SK-N-SH (cell line): ENCODE results near the gene AKR7A2. TPM values are rescaled to one million over a fixed set of nuclear protein-coding genes. Genes with fewer than 3 reads are reported as not detected.

Experiments used
- CTCF ChIA-PET: fragments of 300-600, 350-600 bp; formaldehyde crosslinking; extraction: SDS; loops from one replicate; lab custom pipeline; 2021; lab: Yijun Ruan, JAX
- POLR2A ChIA-PET: fragments of 350-600 bp; sonication (Branson Sonifier 250); formaldehyde crosslinking; extraction: SDS; loops from one replicate; lab custom pipeline; 2020; ENCODE audit warnings: antibody characterized with exemption, inconsistent platforms; lab: Yijun Ruan, JAX
- DNase-seq: peaks from one replicate; pipeline ENCODE4 v3.0.0; 2012
- H2AFZ ChIP-seq: fragments of 200-600 bp; sonication (generic); 2 replicates; pipeline ENCODE4 v1.8.1; 2016; ENCODE audit warnings: antibody characterized with exemption, mild to moderate bottlenecking, low read depth
- H3F3A ChIP-seq: fragments of 200-600 bp; sonication (generic); replicated peaks from 2 replicates; pipeline ENCODE3; 2016; ENCODE audit warnings: antibody characterized with exemption, mild to moderate bottlenecking; ENCODE audit not compliant: insufficient read depth
- H3K27ac ChIP-seq, 2 experiments: fragments of 200-500 bp in 1 of 2; fragments of 200-600 bp in 1 of 2; sonication (Bioruptor generic) in 1 of 2; sonication (generic), shearing (Covaris generic) in 1 of 2; 2 replicates each; pipeline versions ENCODE4 v1.5.1 to v1.6.1; 2014 to 2016; ENCODE audit warnings: low read depth in 2 of 2, inconsistent platforms in 1 of 2, low read length in 1 of 2, mild to moderate bottlenecking in 1 of 2, mixed read lengths in 1 of 2
- H3K27me3 ChIP-seq: fragments of 200-600 bp; sonication (generic), shearing (Covaris generic); 2 replicates; pipeline ENCODE4 v1.6.1; 2016; ENCODE audit warnings: mixed run types; ENCODE audit not compliant: insufficient read depth
- H3K36me3 ChIP-seq, 2 experiments: fragments of 200-500 bp in 1 of 2; fragments of 200-600 bp in 1 of 2; sonication (Bioruptor generic) in 1 of 2; sonication (generic) in 1 of 2; replicated peaks in 1 of 2; 2 replicates each; pipeline versions ENCODE3 to v1.5.1; 2014 to 2016; ENCODE audit warnings: low read length in 1 of 2, mild to moderate bottlenecking in 1 of 2; ENCODE audit not compliant: insufficient read depth in 2 of 2, control insufficient read depth in 1 of 2
- H3K4me1 ChIP-seq, 2 experiments: fragments of 200-500 bp in 1 of 2; fragments of 200-600 bp in 1 of 2; sonication (Bioruptor generic) in 1 of 2; sonication (generic), shearing (Covaris generic) in 1 of 2; 2 replicates each; pipeline versions ENCODE4 v1.5.1 to v1.6.1; 2014 to 2016; ENCODE audit warnings: low read depth in 1 of 2, low read length in 1 of 2, mixed run types in 1 of 2; ENCODE audit not compliant: insufficient read depth in 2 of 2, control insufficient read depth in 1 of 2
- H3K4me2 ChIP-seq: fragments of 200-600 bp; sonication (generic), shearing (Covaris generic); 2 replicates; pipeline ENCODE4 v1.6.1; 2017; ENCODE audit warnings: mixed run types
- H3K4me3 ChIP-seq, 2 experiments: fragments of 200-500 bp in 1 of 2; fragments of 200-600 bp in 1 of 2; sonication (Bioruptor generic) in 1 of 2; sonication (generic), shearing (Covaris generic) in 1 of 2; 2 replicates each; pipeline versions ENCODE4 v1.5.1 to v1.8.1; 2014 to 2016; ENCODE audit warnings: low read depth in 2 of 2, inconsistent platforms in 1 of 2, low read length in 1 of 2, mild to moderate bottlenecking in 1 of 2, mixed read lengths in 1 of 2, moderate library complexity in 1 of 2
- H3K79me2 ChIP-seq: fragments of 200-600 bp; sonication (generic); 2 replicates; pipeline ENCODE4 v1.8.1; 2017; ENCODE audit warnings: mild to moderate bottlenecking; ENCODE audit not compliant: insufficient read depth
- H3K9ac ChIP-seq: fragments of 200-600 bp; sonication (generic); 2 replicates; pipeline ENCODE4 v1.6.1; 2017; ENCODE audit warnings: mixed run types
- H3K9me2 ChIP-seq: fragments of 200-600 bp; sonication (generic); 2 replicates; pipeline ENCODE4 v1.6.1; 2017; ENCODE audit warnings: mixed run types
- H3K9me3 ChIP-seq: fragments of 200-600 bp; sonication (generic); 2 replicates; pipeline ENCODE4 v1.6.1; 2017; ENCODE audit warnings: mixed run types, mild to moderate bottlenecking, moderate library complexity
- H4K20me1 ChIP-seq: fragments of 200-600 bp; sonication (generic); 2 replicates; pipeline ENCODE4 v1.6.1; 2017; ENCODE audit warnings: mild to moderate bottlenecking, mixed run types; ENCODE audit not compliant: insufficient read depth
- CHD2 ChIP-seq: fragments of 150-350 bp; IDR thresholded peaks from 2 replicates; pipeline ENCODE4 v1.6.1; 2018; ENCODE audit warnings: low read length; ENCODE audit not compliant: partially characterized antibody
- ELF1 ChIP-seq: IDR thresholded peaks from 2 replicates; pipeline ENCODE4 v1.4.0; 2012
- FOXM1 ChIP-seq: IDR thresholded peaks from 2 replicates; pipeline ENCODE4 v1.4.0; 2012; ENCODE audit warnings: low read depth, mild to moderate bottlenecking
- JUND ChIP-seq: IDR thresholded peaks from 2 replicates; pipeline ENCODE4 v1.4.0; 2012
- MEF2A ChIP-seq: IDR thresholded peaks from 2 replicates; pipeline ENCODE4 v1.4.0; 2012; ENCODE audit warnings: low read depth, borderline replicate concordance
- MXI1 ChIP-seq: IDR thresholded peaks from 2 replicates; pipeline ENCODE4 v1.6.1; 2012; ENCODE audit warnings: mild to moderate bottlenecking, low read depth, low read length, improper control_type of control experiment
- NFIC ChIP-seq: IDR thresholded peaks from 2 replicates; pipeline ENCODE4 v1.4.0; 2012; ENCODE audit warnings: borderline replicate concordance
- RAD21 ChIP-seq: IDR thresholded peaks from 2 replicates; pipeline ENCODE4 v1.6.1; 2012; ENCODE audit warnings: mild to moderate bottlenecking, low read length
- RCOR1 ChIP-seq: fragments of 150-350 bp; IDR thresholded peaks from 2 replicates; pipeline ENCODE4 v1.6.1; 2017; ENCODE audit warnings: antibody characterized with exemption, low read length
- REST ChIP-seq: IDR thresholded peaks from 2 replicates; pipeline ENCODE4 v1.6.1; 2012; ENCODE audit warnings: mild to moderate bottlenecking, low read depth, low read length, moderate library complexity
- RFX5 ChIP-seq: IDR thresholded peaks from 2 replicates; pipeline ENCODE4 v1.6.1; 2012; ENCODE audit warnings: mild to moderate bottlenecking, improper control_type of control experiment, low read length
- SIN3A ChIP-seq: IDR thresholded peaks from 2 replicates; pipeline ENCODE4 v1.6.1; 2012; ENCODE audit warnings: low read depth, mild to moderate bottlenecking, low read length, moderate library complexity, borderline replicate concordance
- TAF1 ChIP-seq: IDR thresholded peaks from 2 replicates; pipeline ENCODE4 v1.6.1; 2012; ENCODE audit warnings: low read depth, mild to moderate bottlenecking, low read length, moderate library complexity, borderline replicate concordance
- TEAD4 ChIP-seq: IDR thresholded peaks from 2 replicates; pipeline ENCODE4 v1.4.0; 2012; ENCODE audit warnings: mild to moderate bottlenecking, borderline replicate concordance; ENCODE audit not compliant: insufficient read depth
- USF2 ChIP-seq: fragments of 150-350 bp; IDR thresholded peaks from 2 replicates; pipeline ENCODE4 v1.6.1; 2017; ENCODE audit warnings: antibody characterized with exemption, low read length, low read depth, borderline replicate concordance
- WGBS: methylation state at CpG from one replicate; pipeline ENCODE4 v1.1.6; 2017; ENCODE audit warnings: low lambda C conversion rate; 5-methylcytosine and 5-hydroxymethylcytosine counted together
- polyA plus RNA-seq, 3 experiments: library from polyadenylated mRNA; depleted of rRNA; stranded (reverse); fragments of >200 nt; gene quantifications; 2 replicates each; pipeline ENCODE4 v1.2.3, GENCODE V29; 2012
- TF ChIP-seq, protein P1 (sequence below): fragments of 150-350 bp; IDR thresholded peaks from 2 replicates; pipeline ENCODE4 v1.6.1; 2016; ENCODE audit warnings: mild to moderate bottlenecking, low read depth, low read length
- TF ChIP-seq, protein P2 (sequence below): IDR thresholded peaks from 2 replicates; pipeline ENCODE4 v1.4.0; 2012; ENCODE audit warnings: low read depth, borderline replicate concordance
- TF ChIP-seq, protein P3 (sequence below): IDR thresholded peaks from 2 replicates; pipeline ENCODE4 v1.4.0; 2012; ENCODE audit warnings: low read depth, borderline replicate concordance
- TF ChIP-seq, protein P4 (sequence below): IDR thresholded peaks from 2 replicates; pipeline ENCODE4; 2012

The AKR7A2 gene
- polyA plus RNA-seq, 1 of the 3 experiments (the other 2 are of a cell fraction) = 40.7 TPM

- no peak for TF ChIP-seq REST
- no peak for TF ChIP-seq ELF1
- TF ChIP-seq MXI1 = no peak
- TF ChIP-seq, protein P1, sequence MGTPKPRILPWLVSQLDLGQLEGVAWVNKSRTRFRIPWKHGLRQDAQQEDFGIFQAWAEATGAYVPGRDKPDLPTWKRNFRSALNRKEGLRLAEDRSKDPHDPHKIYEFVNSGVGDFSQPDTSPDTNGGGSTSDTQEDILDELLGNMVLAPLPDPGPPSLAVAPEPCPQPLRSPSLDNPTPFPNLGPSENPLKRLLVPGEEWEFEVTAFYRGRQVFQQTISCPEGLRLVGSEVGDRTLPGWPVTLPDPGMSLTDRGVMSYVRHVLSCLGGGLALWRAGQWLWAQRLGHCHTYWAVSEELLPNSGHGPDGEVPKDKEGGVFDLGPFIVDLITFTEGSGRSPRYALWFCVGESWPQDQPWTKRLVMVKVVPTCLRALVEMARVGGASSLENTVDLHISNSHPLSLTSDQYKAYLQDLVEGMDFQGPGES = no peak
Observed at GRCh38 chr1:19317126-19317910, 5.4 kb upstream of the AKR7A2 start (continued).

GRCh38 chr1:19315378-19316198 is 3.6 kb upstream of the AKR7A2 start:
- no peak for TF ChIP-seq RCOR1
- no peak for TF ChIP-seq MEF2A
- TF ChIP-seq NFIC = no peak
- no peak for TF ChIP-seq USF2
- TF ChIP-seq, protein P2, sequence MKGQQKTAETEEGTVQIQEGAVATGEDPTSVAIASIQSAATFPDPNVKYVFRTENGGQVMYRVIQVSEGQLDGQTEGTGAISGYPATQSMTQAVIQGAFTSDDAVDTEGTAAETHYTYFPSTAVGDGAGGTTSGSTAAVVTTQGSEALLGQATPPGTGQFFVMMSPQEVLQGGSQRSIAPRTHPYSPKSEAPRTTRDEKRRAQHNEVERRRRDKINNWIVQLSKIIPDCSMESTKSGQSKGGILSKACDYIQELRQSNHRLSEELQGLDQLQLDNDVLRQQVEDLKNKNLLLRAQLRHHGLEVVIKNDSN = no peak
- TF ChIP-seq JUND = no peak
- no peak for TF ChIP-seq CHD2
- no peak for TF ChIP-seq RAD21
- TF ChIP-seq FOXM1 = no peak
- no peak for TF ChIP-seq MXI1
- no peak for TF ChIP-seq TAF1
- no peak for TF ChIP-seq RFX5
- TF ChIP-seq ELF1 = no peak
- TF ChIP-seq, protein P3, sequence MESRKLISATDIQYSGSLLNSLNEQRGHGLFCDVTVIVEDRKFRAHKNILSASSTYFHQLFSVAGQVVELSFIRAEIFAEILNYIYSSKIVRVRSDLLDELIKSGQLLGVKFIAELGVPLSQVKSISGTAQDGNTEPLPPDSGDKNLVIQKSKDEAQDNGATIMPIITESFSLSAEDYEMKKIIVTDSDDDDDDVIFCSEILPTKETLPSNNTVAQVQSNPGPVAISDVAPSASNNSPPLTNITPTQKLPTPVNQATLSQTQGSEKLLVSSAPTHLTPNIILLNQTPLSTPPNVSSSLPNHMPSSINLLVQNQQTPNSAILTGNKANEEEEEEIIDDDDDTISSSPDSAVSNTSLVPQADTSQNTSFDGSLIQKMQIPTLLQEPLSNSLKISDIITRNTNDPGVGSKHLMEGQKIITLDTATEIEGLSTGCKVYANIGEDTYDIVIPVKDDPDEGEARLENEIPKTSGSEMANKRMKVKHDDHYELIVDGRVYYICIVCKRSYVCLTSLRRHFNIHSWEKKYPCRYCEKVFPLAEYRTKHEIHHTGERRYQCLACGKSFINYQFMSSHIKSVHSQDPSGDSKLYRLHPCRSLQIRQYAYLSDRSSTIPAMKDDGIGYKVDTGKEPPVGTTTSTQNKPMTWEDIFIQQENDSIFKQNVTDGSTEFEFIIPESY = no peak
- TF ChIP-seq, protein P4, sequence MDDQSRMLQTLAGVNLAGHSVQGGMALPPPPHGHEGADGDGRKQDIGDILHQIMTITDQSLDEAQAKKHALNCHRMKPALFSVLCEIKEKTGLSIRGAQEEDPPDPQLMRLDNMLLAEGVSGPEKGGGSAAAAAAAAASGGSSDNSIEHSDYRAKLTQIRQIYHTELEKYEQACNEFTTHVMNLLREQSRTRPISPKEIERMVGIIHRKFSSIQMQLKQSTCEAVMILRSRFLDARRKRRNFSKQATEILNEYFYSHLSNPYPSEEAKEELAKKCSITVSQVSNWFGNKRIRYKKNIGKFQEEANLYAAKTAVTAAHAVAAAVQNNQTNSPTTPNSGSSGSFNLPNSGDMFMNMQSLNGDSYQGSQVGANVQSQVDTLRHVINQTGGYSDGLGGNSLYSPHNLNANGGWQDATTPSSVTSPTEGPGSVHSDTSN = no peak
- no peak for TF ChIP-seq SIN3A
- TF ChIP-seq TEAD4 = no peak
- Histone ChIP-seq H3K9ac (no peak overlapping the region), H3K4me1 (peaks cover 5 to 25% of the 10 kb centered on the region in 2 experiments; a peak in 1 of 4 replicates), H3K36me3 (peaks cover 0 to 11% of the 10 kb centered on the region in 2 experiments), H3F3A (no peaks in the 10 kb centered on the region), H3K79me2 (peaks cover 61% of the 10 kb centered on the region), H3K9me2 (no peaks in the 10 kb centered on the region), H3K27ac (no peak overlapping the region), H3K4me2 (peak overlapping the region; percentile 2; the same call in 1 of the 2 replicates), H4K20me1 (peaks cover 6% of the 10 kb centered on the region; the same call in 1 of the 2 replicates), H2AFZ (no peak overlapping the region), H3K9me3 (no peaks in the 10 kb centered on the region), H3K27me3 (no peaks in the 10 kb centered on the region), H3K4me3 (no peak overlapping the region)
- WGBS = 63% methylated on average over 11 of the region's 17 CpGs
- DNase-seq = no peak
- ChIA-PET POLR2A (no interaction called here), CTCF (no interaction called here)
